ENCODE results near the gene TEAD1. TPM values are rescaled to one million over a fixed set of nuclear protein-coding genes. Genes with fewer than 3 reads are reported as not detected.

The TEAD1 gene
- total and polyA plus RNA-seq, 2 experiments from 2014 or later = 24.5 to 103 TPM

DNA sequence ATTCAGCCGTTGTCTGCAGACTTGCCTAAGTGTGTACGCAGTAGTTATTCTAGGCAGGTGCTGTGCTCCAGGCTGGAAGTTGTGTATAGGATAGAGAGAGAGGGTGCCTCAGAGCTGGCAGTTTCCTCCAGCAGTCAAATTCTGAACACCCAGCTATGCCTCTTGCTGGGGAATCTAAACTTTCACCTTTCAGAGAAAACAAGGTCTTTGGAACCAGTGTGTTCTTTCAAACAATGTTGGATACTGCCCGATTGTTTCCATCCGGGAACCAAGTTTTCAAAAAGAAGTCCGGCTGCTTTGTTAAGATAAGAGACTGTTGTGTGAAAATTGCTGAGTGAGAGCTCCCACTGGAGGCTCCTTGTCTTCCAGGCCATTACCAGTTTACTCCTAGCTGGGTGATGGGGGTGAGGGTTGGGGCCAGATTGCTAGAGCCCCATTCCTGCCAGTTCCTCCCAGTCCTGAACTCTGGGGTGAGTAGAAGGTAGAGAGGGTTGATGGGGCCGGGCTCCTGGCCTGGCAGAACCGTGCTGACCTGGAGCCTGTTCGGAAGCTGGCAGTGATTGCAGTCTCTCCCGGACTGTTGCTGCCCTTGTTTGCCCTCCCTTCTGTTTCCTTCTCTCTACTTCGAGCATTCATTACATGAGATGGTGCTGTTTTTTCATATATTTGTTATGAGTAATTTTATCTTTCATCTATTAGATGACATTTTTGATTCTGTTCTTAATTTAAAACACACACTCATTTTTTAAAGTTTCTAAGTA is 150.2 kb downstream of the TEAD1 start:
- no peak overlapping the region for H3K27ac ChIP-seq (ENCODE audit: low read depth)
- H3K27me3 ChIP-seq (ENCODE audit: insufficient read depth) = no peaks in the 10 kb centered on the region
- Mint-ChIP-seq H3K27ac (peak overlapping the region; percentile 92), H3K4me1 (peaks cover 79% of the 10 kb centered on the region), H3K4me3 (no peak overlapping the region), H3K27me3 (ENCODE audit: insufficient read depth, low read depth, poor library complexity) (peaks cover 3% of the 10 kb centered on the region), H3K9me3 (no peaks in the 10 kb centered on the region), H3K36me3 (ENCODE audit: low read depth) (no peaks in the 10 kb centered on the region)
- peaks cover 64% of the 10 kb centered on the region for H3K4me1 ChIP-seq (ENCODE audit: insufficient read depth)
- no peak overlapping the region for H3K4me3 ChIP-seq
- peaks cover 11% of the 10 kb centered on the region; the same call in 1 of the 2 replicates for H3F3A ChIP-seq (replicated peaks; ENCODE audit: low read depth)
- 0 out of 2 replicates have a peak, but pooled peaks cover 3% of the 10 kb centered on the region for H4K20me1 ChIP-seq (replicated peaks; ENCODE audit: insufficient read depth)
- H3K79me2 ChIP-seq (replicated peaks; ENCODE audit: insufficient read depth) = peaks cover 68% of the 10 kb centered on the region
- H3K4me2 ChIP-seq = peak overlapping the region; percentile 73
- peak; percentile 9 for ATAC-seq
- DNase-seq (ENCODE audit: low spot score) = peak; percentile 28
- no peak overlapping the region for H2AFZ ChIP-seq
- TF ChIP-seq EZH2 (IDR thresholded peaks at IDR 0.05; ENCODE audit: low read depth, unreplicated experiment) = no peak
- TF ChIP-seq NANOG (IDR thresholded peaks at IDR 0.05; ENCODE audit: borderline replicate concordance) = no peak
- TF ChIP-seq JUNB (IDR thresholded peaks at IDR 0.05; ENCODE audit: unreplicated experiment) = no peak
- TF ChIP-seq, protein P1, sequence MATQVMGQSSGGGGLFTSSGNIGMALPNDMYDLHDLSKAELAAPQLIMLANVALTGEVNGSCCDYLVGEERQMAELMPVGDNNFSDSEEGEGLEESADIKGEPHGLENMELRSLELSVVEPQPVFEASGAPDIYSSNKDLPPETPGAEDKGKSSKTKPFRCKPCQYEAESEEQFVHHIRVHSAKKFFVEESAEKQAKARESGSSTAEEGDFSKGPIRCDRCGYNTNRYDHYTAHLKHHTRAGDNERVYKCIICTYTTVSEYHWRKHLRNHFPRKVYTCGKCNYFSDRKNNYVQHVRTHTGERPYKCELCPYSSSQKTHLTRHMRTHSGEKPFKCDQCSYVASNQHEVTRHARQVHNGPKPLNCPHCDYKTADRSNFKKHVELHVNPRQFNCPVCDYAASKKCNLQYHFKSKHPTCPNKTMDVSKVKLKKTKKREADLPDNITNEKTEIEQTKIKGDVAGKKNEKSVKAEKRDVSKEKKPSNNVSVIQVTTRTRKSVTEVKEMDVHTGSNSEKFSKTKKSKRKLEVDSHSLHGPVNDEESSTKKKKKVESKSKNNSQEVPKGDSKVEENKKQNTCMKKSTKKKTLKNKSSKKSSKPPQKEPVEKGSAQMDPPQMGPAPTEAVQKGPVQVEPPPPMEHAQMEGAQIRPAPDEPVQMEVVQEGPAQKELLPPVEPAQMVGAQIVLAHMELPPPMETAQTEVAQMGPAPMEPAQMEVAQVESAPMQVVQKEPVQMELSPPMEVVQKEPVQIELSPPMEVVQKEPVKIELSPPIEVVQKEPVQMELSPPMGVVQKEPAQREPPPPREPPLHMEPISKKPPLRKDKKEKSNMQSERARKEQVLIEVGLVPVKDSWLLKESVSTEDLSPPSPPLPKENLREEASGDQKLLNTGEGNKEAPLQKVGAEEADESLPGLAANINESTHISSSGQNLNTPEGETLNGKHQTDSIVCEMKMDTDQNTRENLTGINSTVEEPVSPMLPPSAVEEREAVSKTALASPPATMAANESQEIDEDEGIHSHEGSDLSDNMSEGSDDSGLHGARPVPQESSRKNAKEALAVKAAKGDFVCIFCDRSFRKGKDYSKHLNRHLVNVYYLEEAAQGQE (IDR thresholded peaks at IDR 0.05; ENCODE audit: unreplicated experiment) = no peak
- no peak for TF ChIP-seq STAT1 (IDR thresholded peaks at IDR 0.05; ENCODE audit: unreplicated experiment)
- no peak for TF ChIP-seq POLR2AphosphoS5 (IDR thresholded peaks at IDR 0.05; ENCODE audit: low read depth)
- TF ChIP-seq, protein P2, sequence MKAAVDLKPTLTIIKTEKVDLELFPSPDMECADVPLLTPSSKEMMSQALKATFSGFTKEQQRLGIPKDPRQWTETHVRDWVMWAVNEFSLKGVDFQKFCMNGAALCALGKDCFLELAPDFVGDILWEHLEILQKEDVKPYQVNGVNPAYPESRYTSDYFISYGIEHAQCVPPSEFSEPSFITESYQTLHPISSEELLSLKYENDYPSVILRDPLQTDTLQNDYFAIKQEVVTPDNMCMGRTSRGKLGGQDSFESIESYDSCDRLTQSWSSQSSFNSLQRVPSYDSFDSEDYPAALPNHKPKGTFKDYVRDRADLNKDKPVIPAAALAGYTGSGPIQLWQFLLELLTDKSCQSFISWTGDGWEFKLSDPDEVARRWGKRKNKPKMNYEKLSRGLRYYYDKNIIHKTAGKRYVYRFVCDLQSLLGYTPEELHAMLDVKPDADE (IDR thresholded peaks at IDR 0.05) = no peak
- TF ChIP-seq CREB1 (CRISPR knock-in tag; IDR thresholded peaks at IDR 0.05; ENCODE audit: low read depth) = no peak
- TF ChIP-seq, protein P3, sequence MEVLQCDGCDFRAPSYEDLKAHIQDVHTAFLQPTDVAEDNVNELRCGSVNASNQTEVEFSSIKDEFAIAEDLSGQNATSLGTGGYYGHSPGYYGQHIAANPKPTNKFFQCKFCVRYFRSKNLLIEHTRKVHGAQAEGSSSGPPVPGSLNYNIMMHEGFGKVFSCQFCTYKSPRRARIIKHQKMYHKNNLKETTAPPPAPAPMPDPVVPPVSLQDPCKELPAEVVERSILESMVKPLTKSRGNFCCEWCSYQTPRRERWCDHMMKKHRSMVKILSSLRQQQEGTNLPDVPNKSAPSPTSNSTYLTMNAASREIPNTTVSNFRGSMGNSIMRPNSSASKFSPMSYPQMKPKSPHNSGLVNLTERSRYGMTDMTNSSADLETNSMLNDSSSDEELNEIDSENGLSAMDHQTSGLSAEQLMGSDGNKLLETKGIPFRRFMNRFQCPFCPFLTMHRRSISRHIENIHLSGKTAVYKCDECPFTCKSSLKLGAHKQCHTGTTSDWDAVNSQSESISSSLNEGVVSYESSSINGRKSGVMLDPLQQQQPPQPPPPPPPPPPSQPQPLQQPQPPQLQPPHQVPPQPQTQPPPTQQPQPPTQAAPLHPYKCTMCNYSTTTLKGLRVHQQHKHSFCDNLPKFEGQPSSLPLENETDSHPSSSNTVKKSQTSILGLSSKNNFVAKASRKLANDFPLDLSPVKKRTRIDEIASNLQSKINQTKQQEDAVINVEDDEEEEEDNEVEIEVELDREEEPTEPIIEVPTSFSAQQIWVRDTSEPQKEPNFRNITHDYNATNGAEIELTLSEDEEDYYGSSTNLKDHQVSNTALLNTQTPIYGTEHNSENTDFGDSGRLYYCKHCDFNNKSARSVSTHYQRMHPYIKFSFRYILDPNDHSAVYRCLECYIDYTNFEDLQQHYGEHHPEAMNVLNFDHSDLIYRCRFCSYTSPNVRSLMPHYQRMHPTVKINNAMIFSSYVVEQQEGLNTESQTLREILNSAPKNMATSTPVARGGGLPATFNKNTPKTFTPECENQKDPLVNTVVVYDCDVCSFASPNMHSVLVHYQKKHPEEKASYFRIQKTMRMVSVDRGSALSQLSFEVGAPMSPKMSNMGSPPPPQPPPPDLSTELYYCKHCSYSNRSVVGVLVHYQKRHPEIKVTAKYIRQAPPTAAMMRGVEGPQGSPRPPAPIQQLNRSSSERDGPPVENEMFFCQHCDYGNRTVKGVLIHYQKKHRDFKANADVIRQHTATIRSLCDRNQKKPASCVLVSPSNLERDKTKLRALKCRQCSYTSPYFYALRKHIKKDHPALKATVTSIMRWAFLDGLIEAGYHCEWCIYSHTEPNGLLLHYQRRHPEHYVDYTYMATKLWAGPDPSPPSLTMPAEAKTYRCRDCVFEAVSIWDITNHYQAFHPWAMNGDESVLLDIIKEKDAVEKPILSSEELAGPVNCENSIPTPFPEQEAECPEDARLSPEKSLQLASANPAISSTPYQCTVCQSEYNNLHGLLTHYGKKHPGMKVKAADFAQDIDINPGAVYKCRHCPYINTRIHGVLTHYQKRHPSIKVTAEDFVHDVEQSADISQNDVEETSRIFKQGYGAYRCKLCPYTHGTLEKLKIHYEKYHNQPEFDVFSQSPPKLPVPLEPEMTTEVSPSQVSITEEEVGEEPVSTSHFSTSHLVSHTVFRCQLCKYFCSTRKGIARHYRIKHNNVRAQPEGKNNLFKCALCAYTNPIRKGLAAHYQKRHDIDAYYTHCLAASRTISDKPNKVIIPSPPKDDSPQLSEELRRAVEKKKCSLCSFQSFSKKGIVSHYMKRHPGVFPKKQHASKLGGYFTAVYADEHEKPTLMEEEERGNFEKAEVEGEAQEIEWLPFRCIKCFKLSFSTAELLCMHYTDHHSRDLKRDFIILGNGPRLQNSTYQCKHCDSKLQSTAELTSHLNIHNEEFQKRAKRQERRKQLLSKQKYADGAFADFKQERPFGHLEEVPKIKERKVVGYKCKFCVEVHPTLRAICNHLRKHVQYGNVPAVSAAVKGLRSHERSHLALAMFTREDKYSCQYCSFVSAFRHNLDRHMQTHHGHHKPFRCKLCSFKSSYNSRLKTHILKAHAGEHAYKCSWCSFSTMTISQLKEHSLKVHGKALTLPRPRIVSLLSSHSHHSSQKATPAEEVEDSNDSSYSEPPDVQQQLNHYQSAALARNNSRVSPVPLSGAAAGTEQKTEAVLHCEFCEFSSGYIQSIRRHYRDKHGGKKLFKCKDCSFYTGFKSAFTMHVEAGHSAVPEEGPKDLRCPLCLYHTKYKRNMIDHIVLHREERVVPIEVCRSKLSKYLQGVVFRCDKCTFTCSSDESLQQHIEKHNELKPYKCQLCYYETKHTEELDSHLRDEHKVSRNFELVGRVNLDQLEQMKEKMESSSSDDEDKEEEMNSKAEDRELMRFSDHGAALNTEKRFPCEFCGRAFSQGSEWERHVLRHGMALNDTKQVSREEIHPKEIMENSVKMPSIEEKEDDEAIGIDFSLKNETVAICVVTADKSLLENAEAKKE (CRISPR knock-in tag; IDR thresholded peaks at IDR 0.05) = no peak
- TF ChIP-seq EZH2phosphoT487 (IDR thresholded peaks at IDR 0.05; ENCODE audit: unreplicated experiment) = no peak
- TF ChIP-seq, protein P4, sequence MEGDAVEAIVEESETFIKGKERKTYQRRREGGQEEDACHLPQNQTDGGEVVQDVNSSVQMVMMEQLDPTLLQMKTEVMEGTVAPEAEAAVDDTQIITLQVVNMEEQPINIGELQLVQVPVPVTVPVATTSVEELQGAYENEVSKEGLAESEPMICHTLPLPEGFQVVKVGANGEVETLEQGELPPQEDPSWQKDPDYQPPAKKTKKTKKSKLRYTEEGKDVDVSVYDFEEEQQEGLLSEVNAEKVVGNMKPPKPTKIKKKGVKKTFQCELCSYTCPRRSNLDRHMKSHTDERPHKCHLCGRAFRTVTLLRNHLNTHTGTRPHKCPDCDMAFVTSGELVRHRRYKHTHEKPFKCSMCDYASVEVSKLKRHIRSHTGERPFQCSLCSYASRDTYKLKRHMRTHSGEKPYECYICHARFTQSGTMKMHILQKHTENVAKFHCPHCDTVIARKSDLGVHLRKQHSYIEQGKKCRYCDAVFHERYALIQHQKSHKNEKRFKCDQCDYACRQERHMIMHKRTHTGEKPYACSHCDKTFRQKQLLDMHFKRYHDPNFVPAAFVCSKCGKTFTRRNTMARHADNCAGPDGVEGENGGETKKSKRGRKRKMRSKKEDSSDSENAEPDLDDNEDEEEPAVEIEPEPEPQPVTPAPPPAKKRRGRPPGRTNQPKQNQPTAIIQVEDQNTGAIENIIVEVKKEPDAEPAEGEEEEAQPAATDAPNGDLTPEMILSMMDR (conservative IDR thresholded peaks at IDR 0.05; ENCODE audit: low read depth in 2 of 2) = no peak
- TF ChIP-seq ZNF114 (CRISPR knock-in tag; IDR thresholded peaks at IDR 0.05) = no peak
- no peak for TF ChIP-seq ZNF331 (CRISPR knock-in tag; IDR thresholded peaks at IDR 0.05; ENCODE audit: low read depth)
- no peaks in the 10 kb centered on the region for H3K36me3 ChIP-seq (ENCODE audit: insufficient read depth)
- no peaks in the 10 kb centered on the region for H3K9me2 ChIP-seq (ENCODE audit: insufficient read depth)
